Fibroblast of skin of left quadriceps (primary cell): ENCODE results near the gene DPH3.

Experiments
- DNase-seq, 2 experiments: peaks; one replicate each; pipeline ENCODE4 v3.0.0-alpha.2; 2013; ENCODE audit warnings: low read depth in 2 of 2

Gene DPH3

DNA sequence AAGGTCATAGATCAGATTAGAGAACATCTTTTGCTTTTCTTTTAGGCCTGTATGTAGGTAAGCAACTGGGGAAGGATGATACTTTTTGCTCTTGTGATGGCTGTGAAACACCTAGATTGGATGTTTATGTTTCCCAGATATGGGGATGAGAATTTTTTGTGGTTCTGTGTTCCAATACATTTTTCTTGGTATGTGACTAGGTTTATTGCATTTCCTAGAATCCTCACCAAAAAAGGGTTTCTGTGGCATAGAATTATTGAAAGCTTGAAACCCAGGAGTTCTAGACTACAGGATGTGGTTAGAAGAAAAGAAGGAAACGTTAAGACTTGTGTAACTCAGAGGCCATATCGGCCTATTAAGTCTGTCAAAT is 26.1 kb upstream of the DPH3 start:
- DNase-seq: peak; percentile 17 to 19

DNA sequence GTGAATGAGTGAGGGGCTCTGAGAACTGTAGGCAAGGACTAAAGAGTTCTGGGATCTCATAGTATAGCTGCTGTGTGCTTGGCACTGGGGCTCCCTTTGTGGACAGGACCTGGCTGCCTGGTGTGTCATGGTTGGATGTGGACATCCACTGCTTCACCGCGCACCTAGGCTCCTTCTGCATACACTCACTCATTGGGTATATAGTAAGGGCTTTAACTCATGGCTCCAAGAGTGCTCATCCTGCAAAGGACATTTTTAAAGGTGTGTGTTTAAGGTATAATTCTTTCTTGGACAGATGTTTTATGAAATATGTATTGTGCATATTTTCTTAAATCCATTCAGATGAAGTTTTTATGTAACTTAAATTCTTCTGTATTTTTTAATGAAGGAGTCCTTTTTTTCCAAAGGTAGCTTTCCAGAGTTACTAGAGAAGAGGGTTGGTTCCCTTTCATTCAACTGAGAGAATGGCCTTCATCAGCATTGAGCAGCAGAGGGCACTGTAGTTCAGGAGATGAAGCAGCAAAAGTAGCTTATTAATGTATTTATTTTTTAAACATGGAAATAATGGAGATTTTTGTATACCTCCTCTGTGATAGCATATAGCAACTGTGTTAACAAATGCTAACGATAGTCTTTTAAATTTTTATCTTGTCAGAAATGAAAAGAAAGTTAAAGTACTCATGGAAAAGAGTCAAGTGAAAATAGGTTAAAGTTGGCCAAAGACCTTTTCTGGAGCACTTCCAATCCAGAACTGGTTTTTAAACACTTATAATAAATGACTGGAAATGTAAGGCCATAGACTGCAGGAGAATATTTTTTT is 25.5 kb upstream of the DPH3 start:
- peak; percentile 34 to 36 for DNase-seq

DNA sequence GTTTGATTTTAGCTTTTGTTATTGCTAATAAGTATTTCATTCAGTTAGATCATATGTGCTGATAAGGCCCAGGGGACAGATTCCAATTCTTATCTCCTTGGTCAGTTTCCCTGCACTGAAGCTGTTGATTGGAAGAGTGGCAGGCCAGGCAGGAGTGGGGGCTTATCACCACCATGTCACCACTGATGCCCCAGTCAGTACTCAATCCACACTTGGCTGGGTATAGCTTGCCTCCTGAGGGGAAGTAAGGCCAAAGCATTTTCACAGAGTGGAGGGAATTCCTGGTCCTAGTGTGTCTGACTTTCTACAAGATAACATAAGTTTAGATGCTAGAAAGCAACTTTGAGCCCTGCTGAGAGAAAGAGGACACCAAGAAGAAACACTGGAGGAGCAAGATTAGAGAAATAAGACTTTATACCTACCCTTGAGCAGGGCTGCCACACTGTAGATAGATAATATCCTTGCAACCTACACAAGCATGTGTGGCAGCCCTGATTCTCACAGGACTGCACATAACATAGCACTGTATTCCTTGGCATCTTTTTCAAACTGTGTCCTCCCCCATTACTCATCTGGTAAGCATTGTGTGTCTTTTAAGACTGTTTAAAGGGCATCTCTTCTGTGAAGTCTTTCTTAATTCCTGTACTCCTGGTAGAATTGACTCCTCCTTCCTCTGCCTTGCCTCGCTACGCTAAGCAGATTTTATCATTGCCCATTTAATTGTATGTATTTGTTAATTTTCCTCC is 24.6 kb upstream of the DPH3 start:
- no peak for DNase-seq

DNA sequence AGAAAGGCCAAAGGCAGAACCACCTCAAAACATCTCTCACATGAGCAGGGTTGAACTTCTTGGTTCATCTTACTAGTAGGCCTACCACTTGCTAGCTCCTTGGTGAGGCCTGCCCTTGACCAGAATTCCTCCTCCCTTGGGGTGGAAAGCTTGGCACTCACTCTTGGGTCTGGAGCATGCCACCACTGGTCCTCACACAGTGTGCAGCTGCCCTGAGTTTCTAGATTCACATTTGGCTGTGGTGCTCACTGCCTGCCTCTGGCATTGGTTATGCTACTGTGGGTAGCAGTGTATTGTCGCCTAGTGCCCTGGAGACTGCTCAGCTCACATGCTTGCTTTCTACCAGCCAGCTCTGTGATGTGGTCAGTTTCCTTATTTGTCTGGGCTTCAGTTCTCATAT is 23.9 kb upstream of the DPH3 start:
- no peak for DNase-seq

DNA sequence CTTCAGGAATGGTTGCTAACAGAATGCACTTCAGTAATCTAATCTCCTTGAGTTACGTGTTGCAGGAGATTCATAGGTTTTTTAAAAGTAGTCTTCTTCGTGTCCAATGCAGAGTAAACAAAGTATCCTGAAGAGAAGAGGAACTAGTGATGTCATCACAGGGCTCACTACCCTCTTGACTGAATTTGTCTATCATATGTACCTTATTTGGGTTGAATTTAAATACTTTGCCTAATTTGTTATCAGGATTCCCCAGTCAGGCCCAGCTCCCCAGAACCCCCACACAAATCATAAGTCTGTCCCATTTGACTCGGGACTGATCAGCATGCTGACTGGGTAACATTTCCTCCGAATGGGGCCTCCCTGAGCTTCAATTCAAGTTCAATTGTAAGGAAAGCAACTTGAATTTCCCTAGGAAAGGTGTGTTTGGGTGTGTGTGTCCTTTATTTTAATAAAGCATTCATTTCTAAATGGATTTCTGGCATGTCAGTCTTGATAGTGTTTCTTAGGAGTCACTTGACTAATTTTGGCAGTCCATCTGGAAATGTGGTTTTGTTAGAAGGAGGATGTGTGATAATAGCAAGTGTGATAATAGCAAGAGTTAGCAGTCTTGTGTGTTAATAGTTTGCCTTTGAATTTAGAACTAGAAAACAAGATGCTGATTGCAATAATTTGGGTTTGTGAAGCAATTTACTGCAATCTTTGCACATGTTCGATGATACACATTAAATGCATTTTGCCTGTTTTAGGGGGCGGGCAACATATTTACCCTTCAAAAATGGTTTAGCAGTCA is 22.2 kb upstream of the DPH3 start:
- DNase-seq: no peak

DNA sequence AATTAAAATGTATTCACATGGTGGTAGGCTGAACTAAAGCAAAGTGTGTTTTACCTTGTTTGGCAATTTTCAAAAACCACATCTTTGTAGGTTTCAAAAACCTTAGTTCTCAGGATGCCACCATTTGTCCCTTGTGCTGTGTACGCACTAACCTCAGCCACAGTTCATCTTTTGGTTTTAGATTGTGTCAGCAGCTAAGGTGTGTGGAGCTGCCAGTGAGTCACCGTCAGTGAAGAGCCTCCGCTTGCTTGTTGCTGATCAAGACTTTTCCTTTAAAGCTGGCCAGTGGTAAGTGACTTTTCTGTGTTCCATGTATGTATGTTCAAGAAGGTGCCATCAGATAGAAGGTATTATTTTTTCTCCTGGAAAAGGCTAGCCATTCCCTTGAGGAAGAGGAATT is 21.4 kb upstream of the DPH3 start:
- no peak for DNase-seq

DNA sequence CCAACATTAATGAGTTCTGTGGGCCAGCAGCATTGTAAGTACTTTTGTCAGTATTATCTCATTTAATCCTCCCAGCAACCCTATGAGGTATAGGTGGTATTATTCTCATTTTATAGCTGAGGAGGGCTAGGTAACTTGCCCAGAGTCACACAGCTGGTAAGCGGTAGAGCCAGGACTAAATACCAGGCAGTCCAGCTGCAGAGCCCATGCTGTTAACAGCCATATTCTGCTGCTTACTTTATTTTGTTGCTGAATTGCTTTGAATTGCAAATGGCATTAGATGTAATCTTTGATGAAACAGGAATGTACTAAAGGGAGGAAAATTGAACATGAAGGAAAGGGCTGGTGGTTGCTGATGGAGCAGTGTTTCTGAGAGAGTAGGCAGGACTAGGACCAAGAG is 19.9 kb upstream of the DPH3 start:
- no peak for DNase-seq

DNA sequence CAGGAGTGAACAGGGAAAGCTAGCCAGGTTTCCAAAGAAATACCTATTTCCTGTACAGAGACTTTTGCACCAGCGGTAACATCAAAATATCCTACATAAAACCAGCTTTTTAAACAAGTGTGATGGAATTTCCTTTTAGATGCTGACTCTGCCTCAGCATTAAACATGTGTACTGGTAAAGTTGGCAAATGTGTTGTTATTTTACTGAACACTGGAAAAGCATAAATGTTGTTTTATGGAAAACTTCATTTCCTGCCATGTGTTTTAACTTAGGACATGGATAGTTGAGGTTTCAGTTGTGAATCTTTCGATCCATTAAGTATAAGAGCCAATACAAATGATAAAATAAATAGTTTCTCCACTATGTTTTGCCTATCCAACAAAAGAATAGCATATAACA is 15.9 kb upstream of the DPH3 start:
- DNase-seq: peak; percentile 52 to 56

DNA sequence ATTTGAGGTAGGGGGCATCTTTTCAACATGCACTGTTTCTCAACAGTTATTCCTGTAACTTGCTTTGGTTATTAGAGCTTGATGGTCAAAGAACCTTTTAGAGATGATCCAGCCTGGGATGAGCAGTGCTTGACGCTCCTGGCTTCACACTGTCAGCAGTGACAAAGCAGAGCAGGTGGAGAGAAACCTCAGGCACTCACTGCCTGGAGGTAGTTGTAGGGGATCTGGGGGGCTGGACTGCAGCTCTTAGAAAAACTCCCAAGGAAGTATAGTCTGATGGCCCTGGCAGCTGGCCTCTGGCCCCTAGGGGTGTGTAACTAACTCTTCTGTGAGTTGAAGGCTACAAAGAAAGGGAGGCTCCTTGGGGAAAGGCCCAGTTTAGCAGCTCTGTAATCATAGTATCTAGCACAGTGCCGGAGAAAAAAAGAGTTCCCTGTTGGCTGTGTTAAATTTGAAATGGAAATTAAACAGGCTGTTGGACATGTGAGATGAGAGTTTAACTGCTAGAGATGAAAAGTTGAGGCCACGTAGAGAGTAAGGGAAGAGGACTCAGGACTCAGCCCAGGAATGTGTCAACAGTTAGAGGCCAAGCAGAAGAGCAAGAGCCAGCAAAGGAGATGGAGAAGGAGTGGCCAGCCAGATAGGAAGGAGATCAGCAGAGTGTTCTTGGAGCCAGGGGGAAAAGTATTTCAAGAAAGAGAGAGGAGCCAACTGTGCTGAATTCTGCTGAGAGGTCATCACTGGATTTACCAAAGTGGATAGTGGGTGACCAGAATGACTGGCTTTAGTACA is 14.5 kb upstream of the DPH3 start:
- DNase-seq: no peak

DNA sequence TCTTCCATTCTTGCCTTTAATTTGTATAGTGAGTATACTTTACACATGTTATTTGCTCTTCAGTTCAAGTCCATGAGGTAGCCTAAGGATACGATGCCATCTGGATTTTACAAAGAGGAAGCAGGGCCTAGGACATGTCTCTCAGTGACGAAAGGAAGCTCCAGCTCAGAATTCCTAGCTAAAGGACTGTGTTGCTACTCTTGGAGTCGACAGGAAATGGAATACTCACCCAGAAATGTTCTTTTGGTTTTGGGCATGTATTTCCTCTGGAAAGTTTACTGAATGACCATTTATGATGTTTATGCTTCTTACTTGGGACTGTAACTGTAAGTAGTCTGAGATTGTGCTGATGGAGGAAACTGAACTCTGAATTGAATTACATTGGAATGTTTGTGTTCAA is 12.7 kb upstream of the DPH3 start:
- DNase-seq: no peak

DNA sequence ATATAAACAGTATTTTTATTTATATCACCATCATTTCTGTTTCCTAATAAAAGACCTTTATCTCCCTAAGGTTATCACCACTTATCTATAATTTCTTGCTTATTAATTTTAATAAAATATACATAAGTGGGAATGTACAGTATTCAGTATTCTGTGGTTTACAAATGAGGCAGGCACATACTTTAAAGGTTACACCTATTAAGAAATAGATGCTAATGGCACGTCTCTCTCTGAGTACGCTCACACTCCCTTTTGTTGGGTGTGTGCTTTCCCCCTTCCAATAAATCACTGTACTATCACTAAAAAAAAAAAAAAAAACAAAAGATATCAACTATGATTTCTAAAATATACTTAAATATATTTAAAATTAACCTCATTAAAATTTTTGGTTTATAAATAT is 9.1 kb upstream of the DPH3 start:
- DNase-seq: no peak

DNA sequence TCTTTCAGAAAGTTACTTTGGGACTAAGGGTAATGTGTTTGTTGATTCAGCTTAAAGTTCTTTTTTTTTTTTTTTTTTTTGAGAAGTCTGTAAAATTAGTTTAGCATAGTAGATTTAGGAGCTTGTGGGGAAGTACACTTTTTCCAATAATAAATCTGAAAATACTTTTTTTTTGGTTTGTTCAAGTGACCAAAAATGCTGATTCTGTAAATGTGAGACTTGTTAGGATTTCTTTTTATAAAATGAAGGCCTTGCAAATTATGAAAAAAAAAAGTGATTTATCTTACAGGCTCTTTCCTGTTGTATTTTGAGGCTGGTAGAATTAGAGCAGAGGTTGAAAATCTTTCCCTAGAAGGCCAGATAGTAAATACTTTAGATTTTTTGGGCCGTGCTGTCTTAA is 7.8 kb upstream of the DPH3 start:
- DNase-seq: no peak

DNA sequence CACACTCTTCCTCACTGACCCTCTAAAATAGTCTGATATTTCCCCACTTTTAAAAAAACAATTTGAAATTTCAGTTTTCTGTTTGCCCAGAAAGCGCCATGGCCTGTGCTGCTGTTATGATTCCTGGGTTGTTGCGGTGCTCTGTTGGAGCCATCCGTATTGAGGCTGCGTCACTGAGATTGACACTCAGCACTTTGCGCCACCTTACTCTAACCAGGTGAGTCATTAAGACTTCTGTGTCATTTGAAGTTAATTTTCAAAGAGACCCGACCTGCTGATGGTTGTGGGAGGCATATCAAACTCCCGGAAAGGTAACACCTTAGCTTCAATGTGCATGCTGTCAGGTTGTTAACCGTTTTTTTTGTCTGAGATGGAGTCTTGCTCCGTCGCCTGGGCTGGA is 6.1 kb upstream of the DPH3 start:
- no peak for DNase-seq

DNA sequence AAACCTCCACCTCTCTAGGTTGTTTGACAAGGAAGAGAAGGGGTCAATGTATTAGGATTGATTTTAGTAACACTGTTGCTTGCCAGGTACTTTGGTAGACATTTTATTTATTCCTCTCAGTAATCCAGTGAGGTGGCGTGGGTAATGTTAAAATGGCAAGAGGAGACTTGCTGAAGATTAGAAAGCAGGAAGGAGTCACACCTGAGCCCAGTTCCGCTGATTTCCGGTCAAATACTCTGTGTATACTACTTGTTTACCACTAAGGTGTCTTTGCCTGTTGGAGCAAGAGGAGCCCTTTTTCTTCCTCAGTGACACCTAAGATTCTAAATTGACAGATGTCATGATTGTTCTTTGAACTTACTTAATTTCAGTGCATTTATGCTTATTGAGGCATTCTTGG is 2.0 kb upstream of the DPH3 start:
- DNase-seq: no peak

DNA sequence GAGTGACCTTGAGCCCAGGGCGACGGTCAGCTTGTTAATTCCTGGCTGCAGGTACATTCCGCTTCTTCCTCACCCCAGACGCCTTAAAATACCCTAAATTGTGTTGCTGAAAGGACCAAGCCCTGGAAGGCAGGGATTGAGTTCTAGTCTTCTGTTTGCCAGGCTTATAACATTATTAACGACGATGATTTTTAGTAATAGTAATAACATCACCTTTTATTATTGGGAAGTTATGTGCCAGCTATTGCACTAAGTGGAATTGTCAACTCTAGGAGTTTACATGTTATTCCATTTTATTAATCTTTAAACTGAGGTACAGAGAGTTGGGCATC is 678 bp upstream of the DPH3 start:
- no peak for DNase-seq

DNA sequence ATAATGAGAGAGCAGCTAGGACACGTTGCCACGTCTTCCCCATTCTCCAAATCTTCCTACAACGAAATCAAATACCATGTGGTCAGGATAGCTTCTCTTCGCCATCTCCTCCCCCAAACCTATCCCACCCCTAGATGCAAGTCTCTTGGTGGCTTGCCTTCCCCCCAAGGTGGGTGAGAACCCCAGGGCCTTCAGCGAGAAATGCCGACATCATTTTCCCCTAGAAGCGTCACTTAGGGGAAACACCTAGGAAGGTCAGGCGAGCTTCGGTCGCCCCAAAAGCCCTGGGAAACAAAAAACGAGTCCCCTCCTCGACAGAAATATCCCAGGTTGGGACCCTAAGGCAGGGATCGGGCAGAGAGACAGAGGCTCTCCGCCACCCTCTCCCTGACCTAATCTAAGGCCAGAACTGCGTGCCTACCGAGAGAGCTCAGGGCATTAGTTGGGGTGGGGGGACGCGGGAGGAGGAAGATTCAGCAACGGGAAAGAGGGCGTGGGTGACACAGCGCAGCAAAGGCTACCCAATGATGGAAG is 502 bp downstream of the DPH3 start:
- DNase-seq: no peak

DNA sequence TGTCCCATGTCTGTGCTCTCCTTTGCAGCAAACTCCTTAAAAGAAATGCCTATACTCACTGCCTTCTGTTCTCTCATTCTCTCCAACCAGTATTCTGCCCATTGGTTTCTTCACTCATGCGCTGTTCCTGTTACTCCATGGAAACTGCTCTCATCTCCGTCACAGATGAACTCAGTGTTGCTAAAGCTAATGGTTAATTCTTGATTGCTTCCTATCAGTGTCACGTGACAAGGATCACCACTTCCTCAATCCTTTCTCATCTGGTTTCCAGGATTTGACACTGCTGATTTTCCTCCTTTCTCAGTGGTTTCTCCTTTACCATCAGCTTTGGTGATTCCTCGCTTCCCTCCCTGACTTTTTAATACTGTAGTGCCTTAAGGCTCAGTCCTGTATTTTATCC is 2.6 kb downstream of the DPH3 start:
- DNase-seq: no peak

DNA sequence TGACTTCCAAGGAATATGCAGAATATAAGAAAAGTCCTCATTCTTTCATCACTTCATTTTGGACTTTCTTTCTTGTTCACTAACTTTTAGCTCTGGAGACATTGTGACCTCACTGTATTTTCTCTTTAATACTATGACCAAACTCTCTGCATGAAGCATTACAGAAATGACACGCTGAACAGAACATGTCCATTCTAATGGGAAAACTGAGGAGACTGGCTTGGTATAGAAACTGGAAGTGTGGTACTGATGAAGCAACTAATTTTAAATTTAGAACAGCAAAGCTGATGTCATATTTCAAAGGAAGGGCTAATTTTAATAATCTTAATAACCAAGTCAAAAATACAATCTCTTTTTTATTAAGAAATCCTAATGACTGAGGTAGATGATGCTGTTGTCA is 4.7 kb downstream of the DPH3 start:
- no peak for DNase-seq

DNA sequence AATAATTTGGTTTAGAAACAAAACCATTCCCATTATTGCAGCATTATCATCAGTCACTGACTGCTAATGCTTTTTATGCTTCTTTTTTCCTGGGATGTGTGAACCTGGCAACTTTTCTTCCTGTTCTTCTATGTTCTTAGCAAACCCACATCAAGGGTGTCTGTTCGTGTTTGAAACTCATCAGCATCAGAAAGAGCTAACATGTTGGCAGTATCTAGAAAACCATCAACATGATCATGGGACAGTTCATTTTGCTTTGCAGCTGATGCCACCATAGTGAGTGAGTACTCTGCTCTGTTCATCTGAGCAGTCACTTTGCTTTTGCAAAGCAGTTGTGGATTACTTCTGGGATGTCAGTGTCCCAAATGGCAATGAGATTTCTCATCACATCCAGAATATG is 5.9 kb downstream of the DPH3 start:
- no peak for DNase-seq

DNA sequence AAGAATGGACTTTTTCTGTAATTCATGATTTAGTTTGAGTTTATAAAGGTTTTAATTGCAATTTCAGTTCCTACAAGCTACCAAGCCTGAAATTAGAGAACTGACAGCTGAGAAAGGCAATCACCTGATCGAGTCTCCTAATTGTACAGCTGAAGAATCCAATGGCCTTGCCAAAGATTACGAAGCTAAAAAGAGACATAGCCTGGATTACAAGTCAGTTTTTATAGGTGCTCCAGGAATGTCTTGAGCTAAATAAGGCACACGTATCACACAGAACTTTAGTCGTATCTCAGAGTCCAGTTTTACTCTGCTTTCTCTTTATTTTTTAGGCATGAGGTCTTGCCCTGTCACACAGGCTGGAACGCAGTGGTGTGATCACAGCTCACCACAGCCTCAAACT is 6.6 kb downstream of the DPH3 start:
- no peak for DNase-seq

DNA sequence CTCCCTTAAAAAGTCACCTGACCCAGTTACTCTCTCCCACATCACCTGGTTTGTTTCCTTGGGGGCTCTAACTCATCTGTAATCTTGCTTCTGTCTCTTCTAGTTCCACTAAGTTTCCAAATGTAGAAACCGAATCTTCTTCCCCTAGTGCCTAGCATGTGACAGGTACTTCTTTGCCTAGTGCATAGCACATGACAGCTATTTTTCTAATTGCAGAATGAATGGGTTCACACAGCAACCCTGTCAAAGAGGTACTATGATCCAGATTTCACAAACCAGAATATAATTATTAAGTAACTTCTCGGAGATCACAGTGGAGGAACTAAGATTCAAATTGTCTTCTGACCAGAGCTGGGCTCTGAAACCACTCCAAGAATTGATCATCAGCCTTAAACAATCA is 7.4 kb downstream of the DPH3 start:
- DNase-seq: no peak

DNA sequence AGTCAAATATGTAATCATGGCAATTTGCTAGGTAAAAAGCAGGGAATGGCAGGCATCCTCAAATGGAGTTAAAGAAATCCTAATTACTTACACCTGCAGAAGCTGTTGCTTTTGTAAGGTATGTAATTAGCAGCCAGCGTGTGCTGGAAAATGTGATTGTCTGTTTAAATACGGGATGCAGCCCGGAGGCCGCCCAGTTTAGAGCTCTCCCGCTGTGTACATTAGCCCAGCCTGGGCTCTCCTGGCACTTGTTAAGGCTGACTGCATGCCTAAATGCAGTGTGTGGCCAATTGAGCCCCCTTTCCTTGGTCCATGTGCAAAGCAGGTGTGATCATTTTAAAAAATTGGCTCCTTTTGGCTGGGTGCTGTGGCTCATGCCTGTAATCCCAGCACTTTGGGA is 9.0 kb downstream of the DPH3 start:
- no peak for DNase-seq
